GM12878 (cell line): ENCODE results near the gene TRIM3. TPM values are rescaled to one million over a fixed set of nuclear protein-coding genes. Genes with fewer than 3 reads are reported as not detected.

Experiments used
- ATAC-seq: fragments of 200-7000 bp; cut with Tn5 transposase; 3 replicates; pipeline ENCODE4 v1.9.1; 2020; ENCODE audit warnings: mild to moderate bottlenecking, moderate library complexity
- BruUV-seq: library from RNA; stranded (reverse); fragments of 400-500 nt; replicated peaks from 2 replicates; lab custom pipeline; 2021; lab: Mats Ljungman, UMichigan
- CTCF ChIA-PET: fragments of 300-600 bp; sonication (Branson Sonifier 250); formaldehyde crosslinking; extraction: SDS; loops from one replicate; lab custom pipeline; 2021; ENCODE audit warnings: inconsistent platforms; lab: Yijun Ruan, JAX
- POLR2A ChIA-PET: fragments of 350-600 bp; formaldehyde crosslinking; extraction: SDS; loops from one replicate; lab custom pipeline; 2021; ENCODE audit warnings: inconsistent platforms; lab: Charles Lee
- RAD21 ChIA-PET: fragments of 300-600 bp; sonication (Branson Sonifier 250); formaldehyde crosslinking; loops from one replicate; lab custom pipeline; 2023; ENCODE audit warnings: antibody characterized with exemption; ENCODE audit not compliant: unreplicated experiment; lab: Charles Lee
- SMC1A ChIA-PET: fragments of 300-600 bp; sonication (Branson Sonifier 250); formaldehyde crosslinking; loops from one replicate; lab custom pipeline; 2023; ENCODE audit not compliant: unreplicated experiment, uncharacterized antibody; lab: Charles Lee
- DNase-seq: peaks from one replicate; pipeline ENCODE4 v3.0.0-alpha.2; 2011; ENCODE audit warnings: low read depth, low spot score
- FAIRE-seq: peaks from 3 replicates; lab custom pipeline; 2011; peaks lifted over from hg19 to GRCh38; lab: Jason Lieb, UNC
- H2AFZ ChIP-seq: 2 replicates; pipeline ENCODE4 v1.6.0; 2011; ENCODE audit warnings: low read depth, low read length, control low read depth; ENCODE audit not compliant: control insufficient read depth
- H3K27ac ChIP-seq: 2 replicates; pipeline ENCODE4 v1.5.1; 2011; ENCODE audit warnings: control low read depth; ENCODE audit not compliant: control insufficient read depth, insufficient read depth
- H3K27me3 ChIP-seq, 2 experiments: replicated peaks in 1 of 2; 2 replicates each; pipeline versions ENCODE4 v1.6.0 to v1.6.1; 2011; ENCODE audit warnings: low read length in 1 of 2; ENCODE audit not compliant: control insufficient read depth in 2 of 2, insufficient read depth in 2 of 2
- H3K36me3 ChIP-seq, 2 experiments: 2 replicates each; pipeline ENCODE4 v1.5.1; 2011; ENCODE audit warnings: low read length in 1 of 2; ENCODE audit not compliant: control insufficient read depth in 2 of 2, insufficient read depth in 2 of 2
- H3K4me1 ChIP-seq: 2 replicates; pipeline ENCODE4 v1.6.1; 2011; ENCODE audit warnings: mild to moderate bottlenecking, low read length, moderate library complexity, mixed read lengths; ENCODE audit not compliant: control insufficient read depth, insufficient read depth
- H3K4me2 ChIP-seq: 2 replicates; pipeline ENCODE4 v1.6.0; 2011; ENCODE audit warnings: control low read depth; ENCODE audit not compliant: control insufficient read depth, insufficient read depth
- H3K4me3 ChIP-seq: fragments of 200-600 bp; sonication (generic); 2 replicates; pipeline ENCODE4 v1.5.1; 2016
- H3K79me2 ChIP-seq: 2 replicates; pipeline ENCODE4 v1.6.0; 2011; ENCODE audit warnings: low read length; ENCODE audit not compliant: control insufficient read depth, insufficient read depth
- H3K9ac ChIP-seq: 2 replicates; pipeline ENCODE4 v1.8.0; 2011; ENCODE audit warnings: low read length, control low read depth, mixed read lengths; ENCODE audit not compliant: control insufficient read depth, insufficient read depth
- H3K9me3 ChIP-seq: replicated peaks from 3 replicates; pipeline ENCODE4 v1.5.1; 2011; ENCODE audit warnings: mild to moderate bottlenecking, low read length; ENCODE audit not compliant: control insufficient read depth, insufficient read depth
- H4K20me1 ChIP-seq: 2 replicates; pipeline ENCODE4 v1.6.0; 2011; ENCODE audit not compliant: control insufficient read depth, insufficient read depth
- EED ChIP-seq: sonication (generic); IDR thresholded peaks from 2 replicates; pipeline ENCODE4 v1.6.1; 2016; ENCODE audit warnings: antibody characterized with exemption, low read depth
- FOXM1 ChIP-seq: IDR thresholded peaks from 2 replicates; pipeline ENCODE4 v1.6.1; 2012; ENCODE audit warnings: low read depth, mild to moderate bottlenecking, inconsistent platforms, low read length, moderate library complexity
- IKZF1 ChIP-seq: fragments of 450-650 bp; conservative IDR thresholded peaks from 2 replicates; pipeline ENCODE4 v1.6.1; 2017; ENCODE audit warnings: antibody characterized with exemption, mild to moderate bottlenecking
- IKZF2 ChIP-seq, 2 experiments: fragments of 450-650 bp; IDR thresholded peaks; 2 replicates each; pipeline ENCODE4 v1.6.1; 2017; ENCODE audit warnings: mild to moderate bottlenecking in 2 of 2, moderate library complexity in 2 of 2
- NBN ChIP-seq: fragments of 450-650 bp; IDR thresholded peaks from 2 replicates; pipeline ENCODE4 v1.6.1; 2016
- RUNX3 ChIP-seq: IDR thresholded peaks from 2 replicates; pipeline ENCODE4 v1.6.1; 2012; ENCODE audit warnings: low read length, inconsistent platforms
- TCF7 ChIP-seq: IDR thresholded peaks from 2 replicates; pipeline ENCODE4 v1.6.1; 2014; ENCODE audit warnings: antibody characterized with exemption, borderline replicate concordance
- WGBS: methylation state at CpG from one replicate; pipeline ENCODE4 v1.1.6; 2016; ENCODE audit warnings: low lambda C conversion rate; ENCODE audit not compliant: insufficient replicate concordance, insufficient coverage; ENCODE audit errors: missing lambda C conversion rate; 5-methylcytosine and 5-hydroxymethylcytosine counted together
- in situ Hi-C: fragments of 300-500 bp; cut with MboI; formaldehyde crosslinking; loops from 9 replicates; pipeline ENCODE4 v1.14.3; 2018; ENCODE audit warnings: mixed read lengths
- intact Hi-C: fragments of 100-400 bp; cut with micrococcal nuclease; formaldehyde crosslinking; loops from one replicate; pipeline ENCODE4 v1.14.2; 2022; ENCODE audit not compliant: unreplicated experiment
- polyA plus RNA-seq, 11 experiments: library from polyadenylated mRNA; depleted of rRNA in 4 of 11; unstranded in 6 of 11; stranded (reverse) in 5 of 11; fragments of >200 nt; fragmentation: Nextera tagmentation in 4 of 11; fragmentation: Illumina TruSeq in 1 of 11; extraction: Ambion mirVana in 4 of 11; extraction: Trizol in 1 of 11; gene quantifications; 1 replicate in 1 of 11; 2 replicates in 10 of 11; pipeline versions ENCODE4 v1.2.1 to v1.2.3, GENCODE V29; 2011 to 2016; ENCODE audit warnings: inconsistent platforms in 2 of 11, missing spikeins in 2 of 11, low read depth in 1 of 11
- total RNA-seq, 4 experiments: library from RNA; depleted of rRNA in 3 of 4; stranded (reverse); fragments of >200 nt in 3 of 4; fragmentation: Illumina TruSeq in 1 of 4; extraction: Trizol in 1 of 4; gene quantifications; 2 replicates each; pipeline versions ENCODE4 v1.2.1 to v1.2.3, GENCODE V29; 2013 to 2021

The TRIM3 gene
- total and polyA plus RNA-seq, 10 of the 15 experiments (the other 5 are each of a cell fraction or from before 2014, with no cell fraction given): 0.34 to 11.8 (median 4.8) TPM

DNA sequence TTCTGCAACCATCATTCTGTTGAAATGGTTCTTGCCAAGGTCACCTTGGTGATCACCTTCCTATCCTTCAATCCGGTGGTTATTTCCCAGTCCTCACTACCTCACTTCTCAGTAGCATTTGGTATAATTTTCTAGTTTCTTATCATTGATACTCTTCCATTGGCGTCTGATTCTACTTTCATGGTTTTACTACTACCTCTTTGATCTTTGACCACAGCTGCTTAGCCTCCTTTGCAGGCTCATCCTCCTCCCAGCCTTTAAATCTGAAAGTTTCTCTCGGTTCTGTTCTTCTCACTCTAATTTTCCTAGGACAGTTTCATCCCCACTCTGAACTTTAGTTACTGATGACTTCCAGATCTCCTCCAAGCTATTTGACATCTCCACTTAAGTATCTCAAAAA lies 12.5 kb upstream of the TRIM3 start:
- peaks cover 23% of the 10 kb centered on the region for H3K79me2 ChIP-seq
- intact Hi-C loops (loop anchor here (10.0 kb wide), 2 partner anchors 251 to 1039 kb away; partner anchors contain the start of genes CNGA4 and FHIP1B), in situ Hi-C loops (no loop called here)
- TF ChIP-seq EED: 0 out of 2 replicates have a peak, but pooled peaks have one; percentile 28
- TF ChIP-seq IKZF2 (IDR thresholded peaks at IDR 0.05): peak; percentile 21 to 34; a peak in 1 of 4 replicates
- 0 out of 2 replicates have a peak, but pooled peaks have one; percentile 20 for TF ChIP-seq IKZF1
- no peak for TF ChIP-seq NBN
- TF ChIP-seq FOXM1: no peak
- TF ChIP-seq RUNX3: peak; percentile 82
- peak; percentile 81; the same call in 1 of the 2 replicates for TF ChIP-seq TCF7
- no peak overlapping the region for H3K9ac ChIP-seq
- no peak overlapping the region for H2AFZ ChIP-seq
- POLR2A ChIA-PET: interaction anchor here (0.9 to 1.5 kb wide), 5 partner anchors 9 to 251 kb away, joined by 3 to 5 read pairs (median 4); partner anchors contain the start of gene DNHD1
- no peak for DNase-seq
- ATAC-seq: no peak
- H4K20me1 ChIP-seq: no peaks in the 10 kb centered on the region
- RAD21 ChIA-PET: interaction anchor here (0.9 to 3.4 kb wide), 2 partner anchors 107 to 197 kb away, joined by 3 to 14 read pairs; partner anchors contain the start of gene MRPL17
- SMC1A ChIA-PET: interaction anchor here (1.4 to 2.4 kb wide), 4 partner anchors 9 to 108 kb away, joined by 5 to 8 read pairs (median 6); no protein-coding TSS in a partner anchor
- H3K4me2 ChIP-seq: no peak overlapping the region
- H3K4me3 ChIP-seq: no peak overlapping the region
- no peak for FAIRE-seq
- 31% methylated on average over 3 of the region's 3 CpGs for WGBS
- H3K27ac ChIP-seq: peak overlapping the region; percentile 8; the same call in 1 of the 2 replicates
- H3K4me1 ChIP-seq: peaks cover 11% of the 10 kb centered on the region
- CTCF ChIA-PET: interaction anchor here (0.9 to 10.7 kb wide), 6 partner anchors 11 to 197 kb away, joined by 3 to 119 read pairs (median 8); partner anchors contain the start of genes DNHD1 and MRPL17
- H3K36me3 ChIP-seq: peaks cover 0 to 12% of the 10 kb centered on the region in 2 experiments; a peak in 2 of 4 replicates
- no TSS peak for BruUV-seq
- no peaks in the 10 kb centered on the region for H3K27me3 ChIP-seq
- no peaks in the 10 kb centered on the region for H3K9me3 ChIP-seq
